Brain microvascular endothelial cell (primary cell): ENCODE data around the gene HMCES.

Experiments used
- DNase-seq: peaks from one replicate; pipeline ENCODE4 v3.0.0-alpha.2; 2020
- H3K27ac ChIP-seq: fragments of 250-450 bp; sonication (Bioruptor Pico); 2 replicates; pipeline ENCODE4 v1.5.1; 2020; ENCODE audit warnings: mild to moderate bottlenecking, moderate library complexity
- H3K27me3 ChIP-seq: fragments of 250-450 bp; sonication (Bioruptor Pico); replicated peaks from 2 replicates; pipeline ENCODE4 v1.5.1; 2020; ENCODE audit warnings: mild to moderate bottlenecking
- H3K36me3 ChIP-seq: fragments of 250-450 bp; sonication (Bioruptor Pico); replicated peaks from 2 replicates; pipeline ENCODE4 v1.5.1; 2020; ENCODE audit warnings: mild to moderate bottlenecking
- H3K4me3 ChIP-seq: 2 replicates; pipeline ENCODE4 v1.5.1; 2011; ENCODE audit warnings: low read depth, mild to moderate bottlenecking, control low read depth, low read length, moderate library complexity
- CTCF ChIP-seq: IDR thresholded peaks from 2 replicates; pipeline ENCODE4 v1.5.1; 2011; ENCODE audit warnings: low read depth, mild to moderate bottlenecking, moderate library complexity, low read length, control low read depth, inconsistent platforms; ENCODE audit errors: missing control alignments
- in situ Hi-C: cut with HindIII; loops from 2 replicates; pipeline ENCODE4 v1.10.0; 2017; ENCODE audit warnings: low sequenced_read_pairs, low pct_ligation_motif_present

Gene HMCES

GRCh38 chr3:129291236-129291886, 12.7 kb downstream of the HMCES start:
- peaks cover 8% of the 10 kb centered on the region for H3K36me3 ChIP-seq
- in situ Hi-C loops = no loop called here

GRCh38 chr3:129295286-129295685, 16.6 kb downstream of the HMCES start:
- Histone ChIP-seq H3K27ac (no peak overlapping the region), H3K4me3 (no peak overlapping the region), H3K27me3 (no peaks in the 10 kb centered on the region), H3K36me3 (peaks cover 17% of the 10 kb centered on the region)
- in situ Hi-C loops = no loop called here
- DNase-seq = peak; percentile 12
- no peak for TF ChIP-seq CTCF

More at GRCh38 chr3:129291236-129291886, 12.7 kb downstream of the HMCES start:
- Histone ChIP-seq H3K27ac (no peak overlapping the region), H3K4me3 (no peak overlapping the region), H3K27me3 (no peaks in the 10 kb centered on the region)
- TF ChIP-seq CTCF = no peak
- DNase-seq = no peak

GRCh38 chr3:129304146-129304961, 25.7 kb downstream of the HMCES start:
- H3K36me3 ChIP-seq = peaks cover 9% of the 10 kb centered on the region
- DNase-seq = peak; percentile 15
- TF ChIP-seq CTCF = no peak
- no peak overlapping the region for H3K27ac ChIP-seq
- no peaks in the 10 kb centered on the region for H3K27me3 ChIP-seq
- in situ Hi-C loops = no loop called here
- H3K4me3 ChIP-seq = no peak overlapping the region

- H3K27ac ChIP-seq = no peak overlapping the region
These were observed 26.2 kb downstream of the HMCES start for GRCh38 chr3:129304962-129305222.

GRCh38 chr3:129305592-129306091, 27.0 kb downstream of the HMCES start:
- H3K27me3 ChIP-seq = no peaks in the 10 kb centered on the region
- peak; percentile 84 for DNase-seq
- no peak for TF ChIP-seq CTCF
- H3K36me3 ChIP-seq = peaks cover 9% of the 10 kb centered on the region
- in situ Hi-C loops = no loop called here
- peak overlapping the region; percentile 65 for H3K27ac ChIP-seq
- H3K4me3 ChIP-seq = peak overlapping the region; percentile 35

More at GRCh38 chr3:129304962-129305222, 26.2 kb downstream of the HMCES start:
- no peak for DNase-seq
- H3K36me3 ChIP-seq = peaks cover 9% of the 10 kb centered on the region
- TF ChIP-seq CTCF = no peak
- in situ Hi-C loops = no loop called here
- no peaks in the 10 kb centered on the region for H3K27me3 ChIP-seq
- no peak overlapping the region for H3K4me3 ChIP-seq
